ENCODE measurements around the gene ADGRD2.

- TF ChIP-seq ELF4 (IDR thresholded peaks at IDR 0.05) (no peak), FOXM1 (IDR thresholded peaks at IDR 0.05; ENCODE audit: borderline replicate concordance) (no peak), FOXK2 (IDR thresholded peaks at IDR 0.05) (no peak), HDGF (IDR thresholded peaks at IDR 0.05; ENCODE audit: borderline replicate concordance) (no peak), LEF1 (IDR thresholded peaks at IDR 0.05; ENCODE audit: borderline replicate concordance) (no peak), FOXA1 (IDR thresholded peaks at IDR 0.05) (no peak), BHLHE40 (IDR thresholded peaks at IDR 0.05; ENCODE audit: borderline replicate concordance) (no peak), SP1 (IDR thresholded peaks at IDR 0.05) (no peak), TARDBP (IDR thresholded peaks at IDR 0.05) (no peak), ARNT (IDR thresholded peaks at IDR 0.05) (no peak)
- TF ChIP-seq, protein P1, sequence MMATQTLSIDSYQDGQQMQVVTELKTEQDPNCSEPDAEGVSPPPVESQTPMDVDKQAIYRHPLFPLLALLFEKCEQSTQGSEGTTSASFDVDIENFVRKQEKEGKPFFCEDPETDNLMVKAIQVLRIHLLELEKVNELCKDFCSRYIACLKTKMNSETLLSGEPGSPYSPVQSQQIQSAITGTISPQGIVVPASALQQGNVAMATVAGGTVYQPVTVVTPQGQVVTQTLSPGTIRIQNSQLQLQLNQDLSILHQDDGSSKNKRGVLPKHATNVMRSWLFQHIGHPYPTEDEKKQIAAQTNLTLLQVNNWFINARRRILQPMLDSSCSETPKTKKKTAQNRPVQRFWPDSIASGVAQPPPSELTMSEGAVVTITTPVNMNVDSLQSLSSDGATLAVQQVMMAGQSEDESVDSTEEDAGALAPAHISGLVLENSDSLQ (IDR thresholded peaks at IDR 0.05) = no peak
Measured at GRCh38 chr9:124415852-124416484, 34.3 kb upstream of the ADGRD2 start.
